Jurkat, Clone E6-1 (cell line): Measurements from ENCODE around the gene TAF1C.
"Not testable (repeated sequence)": the region's sequence is repeated elsewhere in the genome, so short reads cannot be mapped to it uniquely, and the experiment has no call there.

Source experiments
- DNase-seq: peaks from one replicate; pipeline ENCODE4 v3.0.0-alpha.2; 2011; ENCODE audit warnings: low read depth, low spot score
- H3K4me3 ChIP-seq: 2 replicates; pipeline ENCODE4 v1.5.1; 2011; ENCODE audit warnings: mild to moderate bottlenecking, low read length, control low read depth, moderate library complexity

The TAF1C gene

GRCh38 chr16:84212631-84213030 is 25.8 kb upstream of the TAF1C start:
- no peak overlapping the region for H3K4me3 ChIP-seq
- no peak for DNase-seq

- H3K4me3 ChIP-seq = no peak overlapping the region
- no peak for DNase-seq
Observed at GRCh38 chr16:84212154-84212553, 25.3 kb upstream of the TAF1C start.

GRCh38 chr16:84209989-84210388 is 23.1 kb upstream of the TAF1C start:
- DNase-seq = peak; percentile 17
- H3K4me3 ChIP-seq = no peak overlapping the region

- H3K4me3 ChIP-seq = no peak overlapping the region
- DNase-seq = no peak
Observed at GRCh38 chr16:84207879-84208278, 21.0 kb upstream of the TAF1C start.

- no peak overlapping the region for H3K4me3 ChIP-seq
- DNase-seq = no peak
Observed at GRCh38 chr16:84207251-84207650, 20.4 kb upstream of the TAF1C start.

GRCh38 chr16:84205976-84206691 is 19.3 kb upstream of the TAF1C start:
- no peak for DNase-seq
- no peak overlapping the region for H3K4me3 ChIP-seq

GRCh38 chr16:84205123-84205522 is 18.3 kb upstream of the TAF1C start:
- DNase-seq, H3K4me3 ChIP-seq: not testable (repeated sequence)

GRCh38 chr16:84204551-84204950 is 17.7 kb upstream of the TAF1C start:
- DNase-seq, H3K4me3 ChIP-seq: not testable (repeated sequence)

GRCh38 chr16:84199861-84200260 is 13.0 kb upstream of the TAF1C start:
- no peak overlapping the region for H3K4me3 ChIP-seq
- no peak for DNase-seq

GRCh38 chr16:84199097-84199496 is 12.2 kb upstream of the TAF1C start:
- DNase-seq = no peak
- H3K4me3 ChIP-seq = no peak overlapping the region

- no peak overlapping the region for H3K4me3 ChIP-seq
- no peak for DNase-seq
Observed at GRCh38 chr16:84198401-84198800, 11.5 kb upstream of the TAF1C start.

GRCh38 chr16:84197466-84198128 is 10.7 kb upstream of the TAF1C start:
- no peak for DNase-seq
- no peak overlapping the region for H3K4me3 ChIP-seq

- H3K4me3 ChIP-seq = no peak overlapping the region
- no peak for DNase-seq
Observed at GRCh38 chr16:84196727-84197394, 10.0 kb upstream of the TAF1C start.

GRCh38 chr16:84196101-84196500 is 9.2 kb upstream of the TAF1C start:
- no peak overlapping the region for H3K4me3 ChIP-seq
- DNase-seq = no peak

GRCh38 chr16:84195201-84196093 is 8.6 kb upstream of the TAF1C start:
- DNase-seq = no peak
- no peak overlapping the region for H3K4me3 ChIP-seq

GRCh38 chr16:84194470-84195200 is 7.8 kb upstream of the TAF1C start:
- DNase-seq = peak; percentile 73
- peak overlapping the region; percentile 32 for H3K4me3 ChIP-seq

- H3K4me3 ChIP-seq = peak overlapping the region; percentile 32
- DNase-seq = no peak
Observed at GRCh38 chr16:84194018-84194417, 7.2 kb upstream of the TAF1C start.

GRCh38 chr16:84193480-84193879 is 6.6 kb upstream of the TAF1C start:
- DNase-seq = peak; percentile 92
- peak overlapping the region; percentile 32; the same call in 1 of the 2 replicates for H3K4me3 ChIP-seq

GRCh38 chr16:84191466-84191865 is 4.6 kb upstream of the TAF1C start:
- H3K4me3 ChIP-seq = no peak overlapping the region
- no peak for DNase-seq
